Stimulated activated CD4-positive, alpha-beta T cell treated with anti-CD3 and anti-CD28 coated beads, TNF-alpha, amount 100 ng/mL, for 48 hours (primary cell): ENCODE data around the gene TRIM2.

Experiments used
- DNase-seq, 3 donors: peaks; one replicate each; pipeline ENCODE4 v3.0.0-alpha.2; 2020; ENCODE audit warnings: low read depth in 3 of 3

TRIM2 gene

DNA sequence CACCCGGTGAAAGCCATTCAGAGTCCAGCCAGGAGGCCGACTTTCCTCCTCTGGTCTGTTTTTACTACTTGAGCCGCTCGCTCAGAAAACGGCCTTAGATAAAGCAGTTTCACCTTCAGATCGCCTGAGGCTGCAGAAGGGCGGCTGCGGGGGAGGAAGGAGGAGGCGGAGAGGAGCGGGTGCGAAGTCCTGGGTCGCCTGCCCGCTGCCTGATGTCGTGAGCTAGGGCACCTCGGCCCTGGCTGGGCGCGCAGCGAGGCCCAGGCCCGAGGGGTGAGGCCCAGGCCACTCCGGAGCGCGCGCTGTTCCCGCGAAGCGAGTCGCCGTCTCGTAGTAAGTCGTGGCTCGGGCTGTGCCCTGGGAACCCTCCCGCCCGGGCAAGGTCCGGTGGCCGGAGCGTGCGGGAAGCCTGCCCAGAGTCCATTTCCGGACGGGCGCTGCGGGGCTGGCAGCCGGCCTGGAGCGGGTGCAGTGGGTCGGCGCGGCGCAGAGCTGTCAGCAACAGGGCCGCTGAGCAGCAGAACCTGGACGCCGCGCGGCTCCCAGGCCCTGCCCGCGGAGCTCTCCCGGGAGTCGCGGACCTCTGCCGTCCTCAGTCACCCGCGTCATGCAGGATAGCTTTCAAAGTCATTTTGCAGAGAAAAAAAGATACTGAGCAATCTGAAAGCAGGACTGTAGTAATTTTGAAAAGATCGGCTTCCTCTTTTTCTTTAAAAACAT lies 18.6 kb downstream of the TRIM2 start:
- DNase-seq: no peak

DNA sequence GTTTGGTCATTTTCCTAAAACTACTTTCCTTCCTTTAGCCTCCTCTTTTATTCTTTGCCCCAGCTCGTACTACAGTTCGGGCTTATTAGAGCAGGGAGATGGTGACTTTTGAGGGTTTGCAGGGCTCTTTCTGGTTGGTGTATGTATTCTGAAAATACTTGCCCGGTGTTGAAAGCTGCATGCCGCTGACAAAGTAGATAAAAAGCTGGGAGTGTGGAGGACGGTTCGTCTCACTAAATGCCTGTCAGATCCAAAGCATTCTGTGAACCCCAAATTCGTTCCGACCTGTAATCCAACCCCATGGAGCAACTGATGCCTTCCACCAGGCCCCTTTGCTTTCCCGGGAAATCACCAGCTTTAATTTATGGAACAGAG lies 19.2 kb downstream of the TRIM2 start:
- no peak for DNase-seq

DNA sequence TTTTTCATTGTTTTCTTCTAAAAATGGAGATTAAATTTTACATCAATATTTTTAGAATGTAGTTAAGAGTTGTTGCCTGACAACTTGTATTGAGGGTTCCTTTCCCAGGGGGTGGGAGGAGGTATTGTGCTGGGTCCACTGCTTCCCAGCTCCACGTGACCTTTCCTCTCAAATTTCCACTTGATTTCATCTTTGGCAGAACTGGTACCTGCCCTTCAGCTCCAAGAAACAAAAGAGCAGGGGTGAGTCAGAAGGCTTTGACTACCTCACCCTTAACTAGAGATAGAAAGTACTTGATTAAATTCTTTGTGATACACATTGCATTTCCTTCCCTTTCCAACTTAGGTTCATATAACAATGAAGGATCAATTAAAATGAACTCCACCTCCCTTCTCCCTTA lies 19.7 kb downstream of the TRIM2 start:
- no peak for DNase-seq

DNA sequence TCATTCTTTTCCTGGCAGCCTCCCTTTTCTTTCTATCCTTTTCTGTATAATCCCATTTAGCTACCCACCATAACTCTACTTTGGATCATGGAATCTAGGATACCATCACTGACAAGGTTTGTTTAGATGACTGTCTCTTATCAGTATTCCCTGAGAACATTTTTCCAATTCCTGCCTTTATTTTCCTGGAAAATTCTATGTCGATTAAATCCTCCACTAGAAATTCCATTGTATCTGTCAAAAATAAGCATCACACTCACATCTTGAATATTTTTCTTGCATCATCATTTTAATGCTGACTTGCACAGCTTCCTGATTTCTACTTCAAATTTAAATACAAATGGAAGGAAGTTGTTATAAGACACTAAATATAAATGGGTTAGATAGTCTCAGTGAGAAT lies 20.2 kb downstream of the TRIM2 start:
- DNase-seq: no peak

DNA sequence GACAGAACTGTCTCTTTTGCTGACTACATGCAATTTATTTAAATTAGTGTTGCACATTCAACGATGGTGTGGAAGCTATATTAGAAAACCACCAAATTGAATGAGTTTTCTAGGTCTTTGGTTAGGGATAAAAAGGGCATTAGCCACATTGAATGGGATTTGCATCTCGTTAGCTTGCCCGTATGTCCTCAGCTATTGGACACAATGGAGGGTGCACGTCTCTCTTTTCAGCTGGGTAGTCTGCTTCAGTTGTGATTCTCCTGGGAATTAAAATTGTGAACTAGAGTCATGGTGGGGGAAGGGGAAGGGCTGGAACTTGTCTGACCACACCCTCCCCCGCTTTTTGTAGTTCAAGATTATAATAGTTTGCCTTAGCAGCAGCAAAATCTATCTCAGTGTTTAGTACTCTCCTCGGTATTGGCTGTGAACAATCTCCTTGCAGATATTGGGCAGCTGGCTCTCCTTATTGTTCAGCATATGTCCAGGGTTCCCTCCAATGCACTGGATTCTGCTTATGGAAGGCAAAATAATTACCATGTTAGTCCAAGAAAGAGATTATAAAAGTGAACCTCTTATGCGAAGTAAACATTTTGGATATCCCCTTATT lies 23.3 kb downstream of the TRIM2 start:
- no peak for DNase-seq

DNA sequence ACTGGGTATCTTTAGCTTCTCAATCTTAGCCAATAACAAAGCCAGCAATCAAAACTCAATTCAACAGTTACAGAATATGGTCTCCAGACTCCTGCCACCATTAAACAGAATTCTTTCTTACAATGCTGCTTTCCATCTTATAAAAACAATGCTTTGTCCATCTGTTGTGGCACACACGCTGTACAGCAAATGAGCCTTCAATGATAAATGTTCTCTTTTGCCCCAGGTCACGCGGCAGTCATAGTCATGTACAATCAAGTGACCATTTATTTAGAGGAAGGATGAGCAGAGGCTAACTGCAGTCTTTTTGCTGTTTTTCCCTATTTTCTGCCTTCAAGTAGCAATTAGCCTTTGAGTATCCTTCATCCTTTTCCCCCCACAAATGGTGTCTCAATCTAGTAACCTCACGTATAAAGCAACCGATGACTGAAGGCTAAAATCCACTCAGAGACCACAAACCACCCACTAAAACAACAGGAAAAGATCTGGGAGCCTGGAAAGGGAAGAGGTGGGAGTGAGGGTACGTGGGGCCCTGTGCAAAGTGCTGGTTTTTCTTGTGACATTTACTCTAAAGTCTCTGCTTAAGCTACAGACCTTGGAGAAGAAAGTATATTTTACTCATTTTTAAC lies 24.4 kb downstream of the TRIM2 start:
- DNase-seq: no peak

DNA sequence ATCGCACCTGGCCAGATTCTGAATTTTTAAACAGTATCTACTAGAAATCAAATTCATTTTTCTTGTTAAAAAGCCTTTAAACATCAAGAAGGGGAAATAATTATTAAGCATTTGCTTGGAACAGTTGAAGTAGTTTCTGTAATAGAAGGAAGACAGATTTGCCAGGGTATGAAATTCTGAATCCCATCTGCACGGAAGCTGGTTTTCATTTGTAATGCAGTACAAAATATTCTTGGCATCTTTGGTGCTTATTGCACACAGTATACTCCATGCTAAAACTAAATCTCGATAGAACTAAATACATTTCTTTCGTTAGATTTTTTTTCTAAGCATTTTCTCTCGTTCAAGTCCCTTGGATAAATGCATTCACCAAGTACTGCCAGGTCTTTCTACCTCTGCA lies 25.3 kb downstream of the TRIM2 start:
- DNase-seq: no peak

DNA sequence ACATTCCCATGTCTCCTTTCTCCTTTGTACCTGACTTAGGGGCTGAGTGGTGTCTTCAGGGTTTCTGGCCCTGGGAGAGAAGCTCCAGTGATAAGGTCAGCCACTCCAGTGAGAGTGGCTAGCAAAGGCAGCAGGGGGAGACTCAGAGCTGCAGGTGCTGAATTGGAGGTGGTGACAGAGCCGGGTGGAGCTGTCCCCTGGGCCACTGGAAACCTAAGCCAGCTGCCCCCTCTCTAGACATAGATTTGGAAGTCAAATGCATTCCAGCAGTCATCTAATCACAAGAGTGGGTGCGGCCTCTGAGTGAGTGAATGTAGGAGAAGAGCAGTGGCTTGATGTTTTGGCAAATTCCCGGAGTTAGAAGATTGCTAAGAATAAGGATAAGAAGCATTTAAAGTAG lies 28.5 kb downstream of the TRIM2 start:
- DNase-seq: no peak

DNA sequence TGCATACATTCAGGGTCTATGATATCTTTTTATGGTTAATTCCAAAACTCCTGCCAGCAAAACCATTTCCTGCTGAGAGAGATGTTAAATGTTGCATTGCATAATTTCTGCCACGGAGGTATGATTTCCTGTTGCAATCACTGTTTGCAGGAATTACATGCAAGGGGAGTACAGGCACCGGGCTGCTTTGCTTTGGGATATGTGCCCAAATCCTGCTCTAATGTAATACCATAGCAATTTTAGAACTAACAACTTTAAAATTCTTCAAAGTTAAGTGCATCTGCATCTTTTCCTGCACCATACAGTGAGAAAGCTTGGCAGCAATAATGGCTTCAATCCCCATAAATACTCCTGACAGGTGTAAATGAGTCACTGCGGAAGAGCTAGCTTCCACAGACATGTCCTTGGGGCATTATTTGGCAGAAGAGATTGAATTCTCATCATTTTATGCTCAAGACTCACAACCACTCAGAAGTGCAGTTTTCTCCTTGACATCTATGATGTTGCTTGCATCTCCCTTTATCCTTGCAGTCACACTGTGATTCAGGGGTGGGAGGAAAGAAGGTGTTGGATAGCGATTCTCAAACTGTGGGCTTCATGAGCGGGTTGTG lies 29.6 kb downstream of the TRIM2 start:
- no peak for DNase-seq

DNA sequence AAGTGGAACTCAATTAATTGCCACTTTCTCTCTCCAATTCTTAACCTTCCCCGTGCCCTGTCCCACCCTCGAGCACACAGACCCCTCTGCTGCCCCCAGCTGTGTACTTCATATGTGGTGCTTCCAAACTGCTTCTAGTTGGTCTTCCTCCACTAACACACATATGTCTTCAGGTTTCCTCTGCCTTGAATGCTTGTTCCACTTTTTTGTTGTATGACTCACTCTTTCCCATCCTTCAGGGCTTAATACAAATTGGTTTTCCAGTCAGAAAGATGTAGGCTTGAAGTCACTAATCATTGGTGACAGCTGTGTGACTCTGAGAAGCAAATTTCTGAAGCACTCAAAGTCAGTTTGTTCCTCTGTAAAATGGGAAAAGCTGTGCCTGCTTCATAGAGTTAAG lies 30.6 kb downstream of the TRIM2 start:
- DNase-seq: no peak

DNA sequence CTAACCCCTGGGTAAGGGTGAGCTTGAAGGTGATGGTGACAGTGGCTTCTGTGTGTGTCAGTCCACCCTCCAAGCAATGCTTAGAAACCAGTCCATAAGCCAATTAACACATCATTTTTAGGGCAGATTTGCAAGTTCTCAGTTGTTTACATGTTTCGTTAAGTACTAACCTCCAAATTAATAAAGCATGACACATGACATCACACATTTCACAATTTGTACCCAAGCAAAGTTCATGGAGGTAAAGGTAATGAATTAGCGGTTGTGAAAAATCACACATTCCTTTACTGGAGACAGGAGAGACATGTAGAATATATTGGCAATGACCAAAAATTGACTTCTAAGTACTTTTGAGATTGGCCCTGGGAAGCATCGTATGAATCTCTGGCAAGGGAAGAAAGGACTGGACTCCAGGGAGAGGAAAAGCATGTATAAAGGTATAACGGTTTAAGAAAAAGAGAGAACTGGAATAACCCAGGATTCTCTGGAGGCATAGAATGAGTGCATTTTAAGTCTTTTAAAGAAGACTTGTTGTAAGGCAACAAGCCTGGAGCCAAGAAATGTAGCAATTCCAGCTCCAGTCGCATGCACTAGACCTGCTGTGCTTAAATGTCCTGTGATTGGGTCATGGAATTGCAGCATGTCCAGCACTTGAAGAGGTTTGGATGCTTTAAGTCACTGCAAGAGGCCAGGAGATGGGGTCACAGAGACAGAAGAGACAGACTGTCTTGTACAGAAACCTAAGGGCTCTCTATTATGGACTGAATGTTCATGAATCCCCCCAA lies 34.1 kb downstream of the TRIM2 start:
- DNase-seq: no peak

DNA sequence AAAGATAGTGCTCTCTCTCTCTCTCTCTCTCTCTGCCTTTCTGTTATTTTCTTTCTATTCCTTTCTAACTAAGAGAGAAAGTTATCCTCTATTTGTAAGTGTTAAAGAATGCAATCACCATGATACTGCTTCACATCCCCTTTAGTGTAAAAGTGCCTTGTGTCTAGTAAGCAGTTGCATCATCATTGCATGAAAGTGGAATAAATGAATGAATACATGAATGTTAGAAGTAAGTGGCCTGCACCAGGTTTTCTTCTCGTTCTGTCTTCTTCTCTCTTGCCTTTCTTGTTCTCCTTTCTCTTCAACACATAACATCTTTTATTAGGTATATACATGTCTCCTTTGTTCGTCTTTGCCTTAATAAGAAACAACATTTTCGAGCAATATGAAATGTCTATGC lies 35.2 kb downstream of the TRIM2 start:
- DNase-seq: no peak

DNA sequence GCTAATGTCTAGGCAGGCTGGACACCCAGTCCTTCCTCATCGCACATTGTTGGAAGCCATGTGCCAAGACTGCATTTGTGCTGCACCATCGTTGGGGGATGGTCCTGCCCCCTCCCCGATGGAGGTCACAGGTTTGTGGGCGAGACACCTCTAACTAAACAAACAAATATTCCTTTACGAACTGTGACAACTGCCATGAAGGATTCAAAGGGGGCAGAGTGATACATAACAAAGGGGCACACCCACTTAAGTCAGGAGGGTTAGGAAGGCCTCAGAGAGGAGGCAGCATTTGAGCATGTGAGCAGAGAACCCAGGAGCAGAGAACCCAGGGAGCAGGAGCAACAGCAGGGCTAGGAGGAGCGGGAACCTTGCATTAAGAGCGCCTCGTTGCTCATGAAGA lies 37.1 kb downstream of the TRIM2 start:
- no peak for DNase-seq

DNA sequence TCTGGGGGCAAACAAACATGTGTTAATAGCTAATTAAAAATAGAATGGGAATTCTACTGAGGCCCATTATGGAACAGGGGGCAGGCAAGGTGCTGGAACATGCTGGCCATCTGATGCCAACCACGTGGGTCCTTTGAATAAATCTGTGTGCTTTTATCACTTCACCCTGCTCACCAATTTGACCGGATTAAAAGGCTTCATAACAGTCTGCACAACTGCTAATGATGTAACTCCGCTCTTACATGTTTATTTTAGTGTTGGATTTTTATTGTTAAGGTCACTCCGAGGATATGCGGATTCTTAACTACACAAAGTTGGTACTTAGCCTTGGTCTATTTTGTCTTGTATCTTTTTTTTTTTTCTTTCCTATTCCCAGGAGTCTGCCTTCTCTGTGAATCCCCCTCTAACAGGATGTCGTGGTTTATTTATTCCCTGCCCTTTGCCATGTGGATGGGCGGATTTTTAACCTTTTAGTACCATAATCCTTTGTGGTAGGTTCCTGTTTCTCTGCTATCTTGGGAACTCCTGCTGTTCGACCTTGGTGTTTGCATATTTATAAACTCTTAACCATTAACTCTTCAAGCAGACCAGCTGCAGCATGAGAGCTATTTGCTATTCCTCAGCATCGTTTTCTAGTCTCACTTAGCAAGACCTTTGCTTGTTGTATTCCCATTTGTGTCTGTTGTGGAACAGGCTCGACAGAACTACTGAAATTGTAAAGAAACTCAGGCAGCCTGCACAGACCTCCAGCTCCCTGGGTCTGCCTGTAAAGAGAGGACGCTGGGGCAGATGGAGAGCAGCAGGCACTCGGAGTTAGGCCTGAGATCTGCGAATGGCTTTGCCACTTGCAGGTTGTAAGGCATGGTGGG lies 38.0 kb downstream of the TRIM2 start:
- DNase-seq: no peak

DNA sequence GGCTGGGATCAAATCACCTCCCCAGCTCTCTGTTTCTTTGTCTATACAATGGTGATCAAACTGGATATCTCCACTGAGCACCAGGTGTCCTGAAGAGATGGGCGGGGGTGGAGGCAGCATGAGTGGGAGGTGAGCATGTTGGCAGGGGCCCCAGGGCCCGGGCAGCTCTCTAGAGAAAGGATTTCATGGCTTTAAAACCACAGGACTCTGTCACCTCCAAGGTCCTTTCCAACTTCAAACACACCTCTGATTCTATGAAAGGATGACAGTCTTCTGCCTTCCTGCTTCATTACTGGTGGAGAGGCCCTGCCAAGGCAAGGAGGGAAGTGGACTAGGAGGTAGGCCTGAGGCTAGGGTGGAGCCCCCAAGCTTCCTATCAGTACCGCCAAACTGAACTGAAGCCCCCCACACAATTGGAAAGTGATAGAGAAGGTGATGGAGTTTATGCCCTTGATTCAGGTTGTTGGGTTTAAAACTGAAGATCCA lies 38.6 kb downstream of the TRIM2 start:
- DNase-seq: no peak

DNA sequence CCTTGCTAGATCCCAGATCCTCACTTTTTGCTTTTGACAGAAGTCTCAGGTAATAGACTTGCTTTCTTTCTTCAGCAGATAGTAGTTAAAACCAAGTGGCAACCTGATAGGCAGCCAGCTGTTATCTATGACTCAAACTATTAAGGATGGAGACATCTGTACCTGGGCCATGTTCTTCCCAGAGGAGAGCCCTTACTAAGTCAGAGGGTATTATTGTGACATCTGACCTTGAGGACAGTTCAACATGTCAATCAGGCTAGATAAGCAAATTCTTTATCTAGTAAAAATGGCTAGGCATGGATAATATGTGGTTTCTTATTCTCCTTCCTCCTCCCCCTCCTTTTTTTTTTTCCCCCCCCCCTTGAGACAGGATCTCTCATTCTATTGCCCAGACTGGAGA lies 39.2 kb downstream of the TRIM2 start:
- DNase-seq: no peak

DNA sequence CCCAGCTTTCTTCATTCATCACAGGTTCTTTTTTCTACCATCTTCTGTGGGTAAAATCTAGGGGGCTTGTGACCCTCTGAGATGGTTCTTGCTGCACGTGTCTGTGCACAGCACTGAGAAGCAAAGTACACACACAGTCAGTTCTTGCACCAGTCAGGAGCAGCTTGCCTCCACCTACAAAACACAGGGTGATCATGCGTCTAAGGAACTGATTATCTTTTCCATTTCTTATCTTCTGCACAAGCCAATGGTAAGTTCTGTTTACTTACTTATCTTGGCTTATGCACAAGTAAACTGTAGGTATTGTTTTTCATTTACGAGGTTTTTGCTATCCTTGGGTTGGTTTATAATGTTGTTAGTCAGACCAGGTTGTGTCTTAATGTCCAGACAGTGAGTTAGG lies 40.7 kb downstream of the TRIM2 start:
- no peak for DNase-seq

DNA sequence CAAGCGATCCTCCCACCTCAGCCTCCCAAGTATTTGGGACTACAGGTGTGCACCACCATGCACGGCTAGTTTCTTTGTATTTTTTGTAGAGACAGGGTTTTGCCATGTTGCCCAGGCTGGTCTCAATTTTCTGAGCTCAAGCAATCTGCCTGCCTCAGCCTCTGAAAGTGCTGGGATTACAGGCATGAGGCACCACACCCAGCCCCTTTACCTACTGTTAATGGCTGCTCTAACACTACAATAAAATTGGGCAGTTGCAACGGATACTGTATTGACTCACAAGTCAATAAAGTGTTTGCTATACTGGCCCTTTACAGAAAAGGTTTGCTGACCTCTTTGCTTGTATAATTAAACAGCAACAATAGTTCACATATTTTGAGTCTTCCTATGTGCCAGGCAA lies 41.5 kb downstream of the TRIM2 start:
- no peak for DNase-seq

DNA sequence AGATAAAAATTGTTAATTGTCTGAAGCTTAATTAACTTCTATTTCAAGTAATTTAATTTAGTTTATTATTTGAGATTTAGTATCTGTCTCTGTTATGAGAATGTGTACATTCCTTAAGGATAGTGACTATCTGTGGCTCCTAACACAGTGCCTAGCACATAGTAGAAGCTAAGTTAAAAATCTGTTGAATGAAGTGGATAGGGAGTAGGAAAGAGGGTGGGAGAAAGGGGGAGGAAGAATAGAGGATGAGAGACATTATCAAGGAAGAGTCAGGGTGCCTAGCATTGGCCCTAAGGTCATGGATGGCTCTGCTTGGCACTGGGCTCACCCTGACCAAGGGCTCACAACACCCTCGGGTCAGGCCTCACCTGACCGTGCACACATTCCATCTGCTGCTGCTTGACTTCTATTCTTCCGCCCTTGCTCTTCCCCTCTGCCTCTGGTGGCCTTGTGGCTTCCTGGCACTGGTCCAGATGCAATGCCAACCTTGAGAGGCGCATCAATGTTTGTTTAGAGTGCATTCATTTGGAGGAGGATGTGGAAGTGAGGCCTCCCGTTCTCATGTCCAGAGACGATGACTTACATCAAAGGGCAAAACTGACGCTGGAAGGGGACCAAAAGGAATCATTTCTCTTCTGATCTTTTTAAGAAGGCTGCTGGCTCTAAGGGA lies 42.3 kb downstream of the TRIM2 start:
- no peak for DNase-seq

DNA sequence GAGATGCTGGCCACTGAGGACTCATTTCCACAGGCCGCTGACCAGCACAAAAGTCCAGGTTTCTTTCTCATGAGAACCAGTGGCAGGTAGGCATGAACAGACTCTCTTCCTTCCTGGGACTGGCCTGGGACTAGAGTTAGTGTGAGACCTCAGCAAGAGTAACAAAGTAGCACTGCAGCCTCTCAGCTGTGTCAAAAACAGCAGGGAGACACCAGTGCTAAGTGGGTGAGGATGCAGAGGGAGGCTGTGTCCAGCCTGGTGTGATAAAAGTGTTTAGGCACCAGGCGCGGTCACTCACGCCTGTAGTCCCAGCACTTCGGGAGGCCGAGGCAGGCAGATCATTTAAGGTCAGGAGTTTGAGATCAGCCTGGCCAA lies 42.9 kb downstream of the TRIM2 start:
- DNase-seq: no peak
